ENCODE results near the gene ASXL1. TPM values are rescaled to one million over a fixed set of nuclear protein-coding genes. Genes with fewer than 3 reads are reported as not detected.
"Not testable (repeated sequence)": the region's sequence is repeated elsewhere in the genome, so short reads cannot be mapped to it uniquely, and the experiment has no call there.

The ASXL1 gene
- polyA plus RNA-seq, 3 donors = 19.3 to 42.7 (median 25.0) TPM

- H3K27ac ChIP-seq (ENCODE audit: low read depth, low read length) = no peak overlapping the region
- 21 to 30% (median 23%) methylated on average over 13 of the region's 13 CpGs for WGBS, 3 donors
Measured at GRCh38 chr20:32356622-32357374, 1.3 kb upstream of the ASXL1 start.

- no peak overlapping the region for H3K27ac ChIP-seq (ENCODE audit: low read depth, low read length)
- WGBS, 3 donors = 0 to 1% (median 0%) methylated on average over 11 of the region's 11 CpGs
Measured at GRCh38 chr20:32357375-32357868, 709 bp upstream of the ASXL1 start.

GRCh38 chr20:32358632-32358882 is 426 bp downstream of the ASXL1 start:
- 1% methylated on average over 31 of the region's 35 CpGs; no CpG with 5 or more reads in 2 of the 3 donors for WGBS, 3 donors
- peak overlapping the region; percentile 80 for H3K27ac ChIP-seq (ENCODE audit: low read depth, low read length)

GRCh38 chr20:32358883-32359632 is 927 bp downstream of the ASXL1 start:
- H3K27ac ChIP-seq (ENCODE audit: low read depth, low read length) = peak overlapping the region; percentile 80
- WGBS, 3 donors = 1% methylated on average over 38 to 40 of the region's 46 CpGs

GRCh38 chr20:32359633-32360332 is 1.7 kb downstream of the ASXL1 start:
- H3K27ac ChIP-seq (ENCODE audit: low read depth, low read length) = no peak overlapping the region
- WGBS, 3 donors = 6 to 19% (median 13%) methylated on average over 11 of the region's 11 CpGs

- 14 to 42% (median 42%) methylated on average over 5 of the region's 5 CpGs for WGBS, 3 donors
- H3K27ac ChIP-seq (ENCODE audit: low read depth, low read length) = no peak overlapping the region
Measured at GRCh38 chr20:32360333-32360634, 2.2 kb downstream of the ASXL1 start.

- H3K27ac ChIP-seq (ENCODE audit: low read depth, low read length) = no peak overlapping the region
- WGBS, 3 donors = 10 to 42% (median 34%) methylated on average over 4 of the region's 4 CpGs
Measured at GRCh38 chr20:32362901-32363364, 4.8 kb downstream of the ASXL1 start.

GRCh38 chr20:32363492-32363891 is 5.4 kb downstream of the ASXL1 start:
- no peak overlapping the region for H3K27ac ChIP-seq (ENCODE audit: low read depth, low read length)
- WGBS, 3 donors = 46 to 74% (median 70%) methylated on average over 2 of the region's 2 CpGs

- no peak overlapping the region for H3K27ac ChIP-seq (ENCODE audit: low read depth, low read length)
- WGBS, 3 donors = 66 to 83% (median 80%) methylated on average over 7 of the region's 7 CpGs
Measured at GRCh38 chr20:32364554-32365208, 6.5 kb downstream of the ASXL1 start.

GRCh38 chr20:32365564-32365963 is 7.4 kb downstream of the ASXL1 start:
- 59 to 67% (median 66%) methylated on average over 5 of the region's 5 CpGs for WGBS, 3 donors
- no peak overlapping the region for H3K27ac ChIP-seq (ENCODE audit: low read depth, low read length)

GRCh38 chr20:32366380-32366779 is 8.2 kb downstream of the ASXL1 start:
- no peak overlapping the region for H3K27ac ChIP-seq (ENCODE audit: low read depth, low read length)
- WGBS, 3 donors = 78 to 86% (median 80%) methylated on average over 2 of the region's 2 CpGs

- H3K27ac ChIP-seq (ENCODE audit: low read depth, low read length) = no peak overlapping the region
Measured at GRCh38 chr20:32368323-32368722, 10.2 kb downstream of the ASXL1 start.

- H3K27ac ChIP-seq (ENCODE audit: low read depth, low read length) = no peak overlapping the region
- WGBS, 3 donors = 47 to 78% (median 77%) methylated on average over 6 of the region's 6 CpGs
Measured at GRCh38 chr20:32368925-32369324, 10.8 kb downstream of the ASXL1 start.

- no peak overlapping the region for H3K27ac ChIP-seq (ENCODE audit: low read depth, low read length)
- WGBS, 3 donors = 86 to 95% (median 94%) methylated on average over 1 to 2 of the region's 2 CpGs
Measured at GRCh38 chr20:32370897-32371296, 12.8 kb downstream of the ASXL1 start.

- H3K27ac ChIP-seq (ENCODE audit: low read depth, low read length) = no peak overlapping the region
- WGBS, 3 donors = 72 to 80% (median 78%) methylated on average over 2 of the region's 2 CpGs
Measured at GRCh38 chr20:32378461-32378860, 20.3 kb downstream of the ASXL1 start.

GRCh38 chr20:32380037-32380436 is 21.9 kb downstream of the ASXL1 start:
- WGBS, 3 donors = 91 to 97% (median 95%) methylated on average over 9 of the region's 9 CpGs

GRCh38 chr20:32380745-32381144 is 22.6 kb downstream of the ASXL1 start:
- whole genome bisulfite sequencing, 3 donors = 89 to 92% (median 89%) methylated on average over 3 of the region's 3 CpGs

More at GRCh38 chr20:32380037-32380436, 21.9 kb downstream of the ASXL1 start:
- not testable (repeated sequence) for H3K27ac ChIP-seq (ENCODE audit: low read depth, low read length)

GRCh38 chr20:32382102-32382950 is 24.2 kb downstream of the ASXL1 start:
- WGBS, 3 donors = 70 to 91% (median 85%) methylated on average over 11 of the region's 11 CpGs
- H3K27ac ChIP-seq (ENCODE audit: low read depth, low read length) = no peak overlapping the region

More at GRCh38 chr20:32380745-32381144, 22.6 kb downstream of the ASXL1 start:
- H3K27ac ChIP-seq (ENCODE audit: low read depth, low read length) = no peak overlapping the region

Measured in adipose tissue (tissue), 3 donors.